NCI-H2227 (cell line): ENCODE data around the gene DCDC2.
"Not testable (repeated sequence)": the region's sequence is repeated elsewhere in the genome, so short reads cannot be mapped to it uniquely, and the experiment has no call there.

Source experiments
- DNase-seq: peaks from one replicate; lab custom pipeline; 2025; ENCODE audit not compliant: unreplicated experiment; lab: John Stamatoyannopoulos, UW

The DCDC2 gene

DNA sequence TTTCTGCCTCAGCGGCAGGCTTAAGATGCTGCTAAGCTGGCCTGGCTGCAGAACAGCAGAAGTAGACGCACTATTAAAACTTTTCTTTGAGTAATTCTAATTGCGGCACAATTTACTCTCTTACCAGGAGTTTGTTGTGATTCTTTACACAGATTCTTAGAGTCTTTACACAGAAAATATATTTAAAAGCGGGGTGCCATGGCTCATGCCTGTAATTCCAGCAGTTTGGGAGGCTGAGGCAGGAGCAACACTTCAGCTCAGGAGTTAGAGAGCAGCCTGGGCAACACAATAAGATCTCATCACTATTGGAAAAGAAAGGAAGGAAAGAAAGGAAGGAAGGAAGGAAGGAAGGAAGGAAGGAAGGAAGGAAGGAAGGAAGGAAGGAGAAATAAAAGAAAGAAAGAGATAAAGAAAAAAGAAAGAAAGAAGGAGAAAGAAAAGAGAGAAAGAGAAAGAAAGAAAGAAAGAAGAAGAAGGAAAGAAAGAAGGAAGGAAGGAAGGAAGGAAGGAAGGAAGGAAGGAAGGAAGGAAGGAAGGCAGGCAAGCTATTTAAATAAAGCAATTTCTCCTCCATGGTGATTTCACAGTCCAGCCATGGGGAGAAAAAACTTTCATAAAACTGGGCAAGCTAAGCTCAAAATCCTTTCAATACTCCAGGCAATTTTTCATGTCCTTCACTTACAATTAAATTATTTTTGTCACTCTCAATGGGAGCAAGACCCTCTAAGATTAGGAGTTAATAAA lies 23.8 kb upstream of the DCDC2 start:
- DNase-seq = no peak

DNA sequence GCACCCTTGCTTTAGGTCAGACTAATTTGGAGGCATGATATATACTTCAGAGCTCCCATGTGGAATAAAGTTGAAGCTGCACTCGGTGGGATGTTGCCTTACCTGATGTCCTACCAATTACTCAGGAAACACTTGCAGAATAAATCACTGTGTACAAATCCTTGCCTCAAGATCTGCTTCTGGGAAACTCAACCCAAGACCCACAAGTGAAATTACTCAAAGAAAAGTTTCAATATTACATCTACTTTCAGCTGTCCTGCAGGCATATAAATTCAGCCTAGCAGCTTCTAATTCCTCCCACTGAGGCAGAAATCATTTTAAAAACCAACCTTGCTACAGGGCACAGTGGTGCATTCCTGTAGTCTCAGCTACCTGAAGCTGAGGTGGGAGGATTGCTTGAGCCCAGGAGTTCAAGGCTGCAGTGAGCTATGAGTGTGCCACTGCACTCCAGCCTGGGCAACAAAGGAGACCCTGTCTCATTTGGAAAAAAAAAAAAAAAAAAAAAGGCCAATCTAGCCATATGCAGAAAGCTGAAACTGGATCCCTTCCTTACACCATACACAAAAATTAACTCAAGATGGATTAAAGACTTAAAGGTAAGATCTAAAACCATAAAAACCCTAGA lies 20.7 kb upstream of the DCDC2 start:
- DNase-seq = no peak

DNA sequence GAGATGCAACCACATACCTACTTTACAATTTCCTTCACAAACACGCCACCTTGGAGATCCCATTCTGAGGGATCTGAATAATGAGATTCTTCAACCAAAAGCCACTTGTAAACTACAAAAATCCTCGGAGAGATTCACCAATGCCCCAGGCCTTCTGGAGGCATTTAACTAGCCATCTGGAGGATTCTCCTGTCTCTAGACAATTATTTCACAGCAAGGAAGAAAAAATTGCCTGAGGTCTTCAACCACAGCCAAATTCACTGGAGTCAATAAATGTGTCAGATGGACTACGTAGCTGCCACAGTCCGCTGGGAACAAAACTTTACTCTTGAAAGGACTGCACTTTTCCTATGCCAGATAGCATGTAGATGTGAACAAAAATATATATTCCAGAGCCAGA lies 19.0 kb upstream of the DCDC2 start:
- peak; percentile 23 for DNase-seq

DNA sequence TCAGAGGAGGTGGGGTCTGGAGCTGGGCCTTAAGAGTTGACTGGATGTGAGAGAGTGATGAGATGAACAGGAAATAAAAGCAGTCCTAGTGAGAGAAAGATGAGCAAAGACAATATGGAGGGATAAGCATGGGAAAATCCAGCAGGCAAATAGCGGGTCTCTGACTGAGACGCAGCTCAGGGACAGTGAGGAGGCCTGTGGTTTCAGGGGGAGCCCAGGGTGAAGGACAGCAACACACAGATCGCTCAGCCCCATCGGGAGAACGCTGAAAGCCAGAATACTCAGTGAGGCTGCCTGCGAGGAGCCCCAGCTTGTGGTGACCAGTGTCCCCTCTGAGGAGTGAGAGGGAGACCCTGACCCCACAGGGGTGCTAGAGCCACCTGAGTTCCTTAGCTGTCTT lies 16.8 kb upstream of the DCDC2 start:
- DNase-seq = no peak

DNA sequence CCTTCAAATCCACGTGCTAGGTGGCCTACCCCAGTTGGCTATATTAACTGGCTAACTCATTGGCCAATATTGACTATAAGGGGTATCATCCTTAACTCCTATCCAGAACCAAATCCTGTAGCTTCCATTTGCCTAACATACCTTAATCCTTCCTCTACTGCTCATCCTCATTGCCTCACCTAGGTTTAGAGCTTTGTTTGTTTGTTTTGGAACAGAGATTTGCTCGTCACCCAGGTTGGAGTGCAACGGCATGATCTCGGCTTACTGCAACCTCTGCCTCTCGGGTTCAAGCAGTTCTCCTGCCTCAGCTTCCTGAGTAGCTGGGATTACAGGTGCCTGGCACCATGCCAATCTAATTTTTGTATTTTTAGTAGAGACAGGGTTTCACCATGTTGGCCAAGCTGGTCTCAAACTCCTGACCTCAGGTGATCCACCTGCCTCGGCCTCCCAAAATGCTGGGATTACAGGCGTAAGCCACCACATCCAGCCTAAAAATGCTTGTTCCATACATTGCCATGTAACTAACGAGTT lies 7.3 kb upstream of the DCDC2 start:
- not testable (repeated sequence) for DNase-seq

DNA sequence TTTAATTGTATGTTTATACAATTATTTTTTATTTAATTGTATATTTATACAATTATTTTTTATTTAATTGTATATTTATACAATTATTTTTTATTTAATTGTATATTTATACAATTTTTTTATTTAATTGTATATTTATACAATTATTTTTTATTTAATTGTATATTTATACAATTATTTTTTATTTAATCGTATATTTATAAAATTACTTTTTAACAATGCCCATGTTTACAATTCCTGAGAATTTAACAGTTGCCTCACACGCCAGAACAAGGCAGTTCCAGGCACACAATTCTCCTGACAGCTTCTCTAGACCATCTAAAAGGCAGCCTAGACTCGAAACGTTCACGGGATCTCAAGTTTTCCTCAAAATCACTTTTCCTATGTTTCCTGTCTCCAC lies 4.5 kb upstream of the DCDC2 start:
- DNase-seq = not testable (repeated sequence)

DNA sequence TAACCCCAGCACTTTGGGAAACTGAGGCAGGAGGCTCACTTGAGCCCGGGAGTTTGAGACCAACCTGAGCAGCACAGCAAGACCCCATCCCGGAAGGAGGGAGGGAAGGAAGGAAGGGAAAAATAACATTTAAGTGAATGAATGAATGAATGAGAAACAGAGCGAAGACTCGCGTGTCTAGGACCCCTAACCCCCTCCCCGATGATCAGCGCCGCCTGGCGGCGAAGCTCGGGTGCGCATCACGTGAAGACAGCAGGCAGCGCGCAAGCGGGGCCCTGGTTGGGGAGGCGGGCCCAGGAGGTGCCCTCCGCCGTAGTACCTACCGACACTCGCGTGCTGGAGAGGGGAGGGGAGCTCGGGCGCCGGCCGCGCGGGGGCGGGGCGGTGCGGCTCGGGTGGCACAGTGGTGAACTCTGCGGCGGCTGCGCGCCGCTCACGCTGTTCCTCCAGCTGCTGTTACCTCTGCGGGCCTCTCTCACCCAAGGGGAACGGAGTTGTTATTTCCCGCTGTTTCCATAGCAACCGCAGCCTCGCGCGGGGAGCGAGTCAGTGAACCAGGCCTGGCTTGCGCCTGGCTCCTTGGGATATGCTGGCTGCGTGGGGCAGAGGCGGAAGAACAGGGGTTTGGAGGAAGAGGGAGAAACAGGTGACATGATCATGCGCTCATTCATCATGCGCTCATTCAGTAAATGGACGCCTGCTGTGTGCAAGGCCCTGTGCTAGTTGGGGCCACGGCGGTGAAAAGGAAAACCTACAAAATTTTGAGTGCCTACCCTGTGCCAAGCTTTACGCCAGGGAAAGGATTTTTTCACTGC lies 2.0 kb upstream of the DCDC2 start:
- DNase-seq = peak; percentile 99

DNA sequence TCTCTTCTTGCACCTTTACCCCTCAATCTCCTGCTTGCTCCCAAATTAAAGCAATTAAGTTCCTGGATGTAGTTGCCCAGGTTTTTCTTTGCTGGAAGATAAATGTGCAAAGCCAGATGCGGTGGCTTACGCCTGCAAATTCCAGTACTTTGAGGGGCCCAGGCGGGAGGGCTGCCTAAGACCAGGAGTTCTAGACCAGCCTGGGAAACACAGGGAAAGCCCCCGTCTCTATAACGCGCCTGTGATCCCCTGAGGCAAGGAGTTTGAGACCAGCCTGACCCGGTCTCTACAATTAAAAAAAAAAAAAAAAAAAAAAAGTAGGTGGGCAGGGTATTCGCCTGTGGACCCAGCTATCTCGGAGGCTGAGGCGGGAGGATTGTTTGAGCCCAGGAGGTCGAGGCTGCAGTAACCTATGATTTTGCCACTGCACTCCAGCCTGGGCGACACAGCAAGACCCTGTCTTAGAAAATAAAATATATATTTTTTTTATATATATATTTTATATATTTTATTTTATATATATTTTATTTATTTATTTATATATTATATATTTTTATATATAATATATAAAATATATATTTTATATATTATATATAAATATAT lies 461 bp upstream of the DCDC2 start:
- peak; percentile 49 for DNase-seq

DNA sequence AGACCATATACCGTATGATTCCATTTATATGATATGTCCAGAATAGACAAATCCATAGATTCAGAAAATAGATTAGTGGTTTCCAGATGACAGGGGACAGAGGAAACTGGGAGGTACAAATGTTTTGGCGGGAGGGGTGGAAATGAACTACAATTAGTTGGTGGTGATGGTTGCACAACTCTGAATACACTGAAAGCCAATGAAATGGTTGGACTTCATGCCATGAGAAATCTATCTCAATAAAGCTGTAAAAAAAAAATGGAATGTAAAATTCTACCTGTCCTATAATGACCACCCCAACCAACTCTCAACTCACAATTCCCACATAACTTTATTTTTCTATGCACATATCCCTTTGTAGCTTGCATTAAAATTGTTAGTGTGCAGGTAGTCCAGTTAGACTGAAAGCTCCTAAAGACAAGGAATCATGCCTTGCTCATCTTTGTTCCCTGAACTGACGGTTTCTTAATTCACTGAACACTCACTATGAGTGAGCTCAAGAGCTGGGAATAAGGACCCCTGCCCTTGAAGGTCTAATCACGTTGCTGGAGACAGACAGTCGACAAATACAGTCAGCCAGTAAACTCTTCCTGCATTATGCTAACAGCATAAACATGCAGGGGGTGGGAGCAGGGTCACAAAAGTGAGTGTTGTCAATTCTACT lies 1.4 kb downstream of the DCDC2 start:
- DNase-seq = peak; percentile 59

DNA sequence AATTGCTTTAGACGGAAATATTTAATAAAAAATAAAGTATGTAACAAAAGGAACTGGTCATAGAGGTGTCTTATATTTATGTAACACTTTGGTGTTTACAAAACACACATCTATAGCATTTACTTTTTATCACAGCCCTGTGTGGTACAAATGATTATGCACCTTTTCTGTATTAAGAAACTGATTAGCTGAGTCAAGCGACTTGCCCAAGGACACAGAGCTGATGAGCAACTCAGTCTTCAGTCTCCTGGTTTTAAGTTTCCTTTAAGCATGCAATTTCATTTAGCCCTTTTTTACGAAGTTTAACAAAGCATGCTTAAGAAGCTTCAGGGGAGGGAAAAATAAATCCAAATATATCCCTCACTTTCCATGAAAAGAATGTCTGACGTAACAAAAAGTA lies 2.5 kb downstream of the DCDC2 start:
- no peak for DNase-seq

DNA sequence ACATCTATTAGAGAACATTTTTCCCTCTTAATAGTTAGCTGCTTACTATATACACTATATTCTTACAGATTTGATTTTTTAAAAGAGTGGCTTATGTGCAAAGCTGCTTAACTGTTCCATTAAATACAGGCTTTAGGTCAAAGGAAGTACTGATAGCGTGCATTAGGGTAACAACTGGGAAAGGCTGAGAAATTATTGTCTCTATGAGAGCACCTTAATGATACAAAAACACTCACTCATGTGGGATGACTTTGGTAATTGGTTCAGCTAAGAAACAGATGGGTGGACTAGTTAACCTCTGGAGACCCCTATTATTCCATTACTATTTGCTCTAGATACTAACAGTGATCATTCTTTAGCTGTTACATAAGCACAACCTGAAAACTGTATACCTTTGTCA lies 4.0 kb downstream of the DCDC2 start:
- DNase-seq = peak; percentile 21

DNA sequence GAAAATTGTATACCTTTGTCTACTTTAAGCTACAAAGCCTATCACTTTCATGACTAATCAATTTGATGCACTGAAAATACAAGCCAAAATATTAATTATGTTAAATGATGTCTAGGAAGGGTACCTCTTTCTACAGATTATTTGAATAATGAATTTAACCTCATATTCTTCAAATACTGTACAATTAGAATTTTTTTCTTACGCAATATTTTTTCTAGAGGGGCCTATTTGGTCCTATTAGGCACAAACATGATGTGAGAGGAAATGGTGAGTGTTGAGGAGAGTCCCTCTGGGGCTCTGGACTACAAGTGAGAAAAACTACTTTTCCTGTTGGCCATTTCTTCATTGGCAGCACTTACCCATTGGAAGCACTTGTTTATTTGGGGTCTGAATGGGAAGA lies 5.4 kb downstream of the DCDC2 start:
- DNase-seq = no peak

DNA sequence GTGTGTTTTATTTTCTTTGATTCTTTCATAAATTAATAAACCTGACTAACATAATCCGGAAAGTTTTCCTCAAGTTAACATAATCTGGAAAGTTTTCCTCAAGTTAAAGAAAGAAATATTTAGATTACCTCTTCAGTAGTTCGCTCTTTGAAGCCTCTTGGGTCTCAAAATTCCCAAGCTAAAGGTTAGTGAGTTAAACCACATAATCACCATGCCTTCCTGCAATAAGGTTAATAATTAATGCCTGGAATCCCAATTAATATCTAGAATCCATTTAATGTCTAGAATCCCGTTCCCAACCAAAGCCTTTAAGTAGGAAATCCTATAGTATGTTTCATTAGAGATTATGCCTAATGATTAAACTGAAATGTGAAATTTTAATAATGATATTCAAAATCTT lies 12.9 kb downstream of the DCDC2 start:
- DNase-seq = no peak

DNA sequence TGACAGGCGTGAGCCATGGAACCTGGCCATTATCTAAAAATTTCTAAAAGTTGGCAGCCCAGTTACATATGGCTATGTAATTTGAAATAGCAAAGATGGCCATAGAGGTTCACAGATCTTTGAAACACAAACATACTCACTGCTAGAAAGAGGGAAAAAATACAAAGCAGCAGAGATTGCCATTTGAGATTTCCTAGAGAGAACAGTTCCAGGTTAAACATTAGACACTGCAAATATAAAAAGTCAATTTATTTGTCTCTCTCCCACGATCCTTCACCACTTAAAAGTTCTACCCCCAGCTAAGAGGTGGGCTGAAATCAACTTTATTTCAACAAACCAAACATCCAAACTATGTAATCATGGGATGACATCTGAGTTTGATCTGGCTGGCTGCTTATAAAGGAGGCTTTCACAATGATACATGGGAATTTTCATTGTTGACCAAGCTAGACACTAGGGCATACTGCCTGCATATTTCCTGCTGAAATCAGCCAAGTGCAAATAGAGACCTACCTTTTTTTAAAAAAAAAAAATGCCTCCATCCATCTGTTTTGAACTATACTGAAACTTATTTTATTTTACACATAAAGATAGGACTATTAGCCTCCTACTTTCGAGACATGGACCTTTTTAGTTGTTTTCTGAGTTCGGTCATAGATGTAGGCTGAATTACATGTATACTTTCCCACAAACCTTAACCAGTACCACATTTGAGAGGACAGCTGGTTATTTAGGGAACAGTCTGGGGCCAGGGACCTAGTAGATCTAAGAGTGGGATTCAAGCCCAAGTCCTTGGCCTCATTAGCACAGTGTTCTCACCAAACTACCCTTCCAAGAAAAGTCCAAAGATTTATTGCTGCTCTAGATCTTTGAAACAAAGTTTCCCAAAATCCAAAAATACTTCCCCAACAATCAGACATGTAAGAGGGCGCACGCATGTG lies 16.6 kb downstream of the DCDC2 start:
- DNase-seq = no peak

DNA sequence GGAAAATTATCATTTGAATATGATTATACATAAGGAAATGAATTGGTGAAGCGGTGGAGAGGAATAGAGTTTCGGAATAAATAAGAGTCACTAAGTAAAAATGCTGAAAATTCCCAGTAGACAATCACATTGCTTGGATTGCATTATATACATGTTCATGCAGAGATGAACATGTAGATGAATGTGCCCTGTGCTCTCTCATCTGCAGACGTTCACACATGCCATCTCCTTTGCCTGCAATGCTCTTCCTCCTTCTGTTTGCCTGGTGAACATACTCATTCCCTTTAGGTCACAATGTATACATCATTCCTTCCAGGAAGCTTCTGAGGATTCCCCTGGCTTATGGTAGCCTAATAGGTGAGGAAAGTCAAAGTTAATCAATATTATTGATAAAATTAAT lies 17.9 kb downstream of the DCDC2 start:
- DNase-seq = no peak

DNA sequence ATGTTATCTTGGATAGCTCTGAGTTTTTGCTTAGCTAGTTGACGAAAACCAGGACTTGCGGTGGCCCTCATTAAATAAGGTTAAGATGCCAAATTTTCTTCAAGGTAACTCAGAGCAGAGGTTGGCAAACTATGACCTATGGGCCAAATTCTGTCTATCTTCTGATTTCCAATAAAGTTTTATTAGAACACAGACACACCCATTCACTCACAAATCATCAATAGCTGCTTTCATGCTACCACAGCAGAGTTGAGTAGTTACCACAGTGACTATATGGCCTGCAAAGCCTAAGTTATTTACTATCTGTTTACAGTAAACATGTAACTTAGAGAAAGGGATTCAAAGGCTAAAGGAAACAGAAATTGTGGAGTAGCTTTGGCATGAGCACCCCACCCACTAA lies 23.6 kb downstream of the DCDC2 start:
- DNase-seq = no peak

DNA sequence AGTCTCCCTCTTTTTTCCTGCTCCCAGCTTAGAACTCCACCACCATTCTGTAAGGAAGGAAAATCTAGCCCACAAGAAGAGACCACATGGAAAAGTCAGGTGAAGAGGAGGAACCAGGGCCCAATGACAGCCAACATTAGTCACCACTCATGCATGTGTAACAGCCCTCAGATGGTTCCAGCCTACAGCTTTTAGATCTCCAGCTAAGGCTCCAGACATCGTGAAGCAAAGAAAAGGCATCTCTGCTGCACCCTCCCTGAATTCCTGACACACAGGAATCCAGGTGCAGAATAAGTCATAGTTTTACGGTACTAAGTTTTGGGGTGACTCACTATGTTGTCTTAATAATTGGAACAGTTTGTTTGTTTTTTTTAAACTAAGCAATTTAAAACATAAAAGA lies 25.5 kb downstream of the DCDC2 start:
- DNase-seq = no peak

DNA sequence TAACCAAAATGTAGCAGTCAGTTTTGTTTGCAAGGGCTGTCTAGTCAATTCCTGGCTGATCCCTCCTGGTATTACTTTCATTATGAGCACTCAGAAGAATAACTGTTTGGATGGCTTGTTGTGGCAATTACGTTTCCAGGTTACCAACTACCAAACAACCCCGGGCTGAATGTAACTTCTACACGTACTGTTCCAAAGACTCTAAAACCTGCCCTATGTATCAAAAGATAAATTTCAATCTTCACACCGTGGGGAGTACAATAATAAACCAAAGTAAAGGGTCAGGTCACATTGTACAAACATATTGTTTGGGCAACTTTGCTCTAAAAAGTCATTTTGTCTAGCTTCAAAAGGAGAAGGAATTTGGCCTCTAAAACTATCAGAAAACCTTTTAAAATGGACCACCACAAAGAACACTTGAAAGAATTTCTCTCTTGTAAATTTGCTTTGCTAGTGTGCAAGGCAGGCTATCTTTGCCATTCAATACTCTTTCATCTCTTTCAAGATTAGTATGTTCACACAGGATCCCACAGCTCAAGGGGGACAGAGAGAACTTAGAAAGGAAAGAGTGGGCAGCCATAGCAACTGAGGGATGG lies 27.6 kb downstream of the DCDC2 start:
- DNase-seq = peak; percentile 66

DNA sequence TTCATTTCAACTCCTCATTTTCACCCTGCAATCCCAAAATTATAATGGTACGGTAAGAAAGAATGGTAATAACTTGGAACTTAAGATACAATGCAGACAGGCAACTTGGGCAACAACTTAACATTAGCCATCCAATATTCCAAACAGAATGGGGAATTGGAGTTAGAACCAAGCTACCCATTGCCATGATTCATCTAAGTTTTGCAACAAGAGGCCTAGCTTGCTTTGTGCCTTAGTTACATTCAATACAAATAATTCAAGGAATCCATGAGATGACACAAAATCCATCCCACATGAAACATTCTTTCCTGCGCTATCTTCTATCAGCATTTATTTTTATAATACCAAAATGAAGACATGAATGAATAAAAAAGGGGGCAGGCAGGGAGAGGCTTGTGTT lies 28.4 kb downstream of the DCDC2 start:
- no peak for DNase-seq
